GF-D8 (cell line): ENCODE data around the gene BCL2.
A peak's percentile ranks its signal among the peaks of the same experiment; 100 is the strongest.

Experiments used
- DNase-seq: peaks from one replicate; lab custom pipeline; 2025; lab: John Stamatoyannopoulos, UW

Gene BCL2

DNA sequence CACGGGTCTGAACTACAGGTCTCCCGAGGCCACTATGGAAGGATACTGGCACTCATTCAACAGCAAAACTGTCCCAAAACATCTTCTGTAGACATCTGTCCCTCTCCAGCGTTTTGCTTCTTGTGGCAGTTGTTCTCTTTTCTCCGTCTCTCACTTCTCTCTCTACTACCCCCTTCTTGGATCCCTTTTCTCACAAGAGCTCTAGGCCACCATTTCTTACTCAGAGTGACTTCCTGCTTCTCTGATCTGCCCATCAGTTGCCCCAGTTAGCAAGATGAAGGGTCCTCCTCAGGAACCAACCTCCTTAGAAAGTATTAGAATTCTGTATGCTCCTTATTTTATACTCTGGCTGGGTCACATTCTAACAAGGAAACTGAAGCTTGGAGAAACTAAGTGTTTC is 32.6 kb downstream of the BCL2 start:
- no peak for DNase-seq

DNA sequence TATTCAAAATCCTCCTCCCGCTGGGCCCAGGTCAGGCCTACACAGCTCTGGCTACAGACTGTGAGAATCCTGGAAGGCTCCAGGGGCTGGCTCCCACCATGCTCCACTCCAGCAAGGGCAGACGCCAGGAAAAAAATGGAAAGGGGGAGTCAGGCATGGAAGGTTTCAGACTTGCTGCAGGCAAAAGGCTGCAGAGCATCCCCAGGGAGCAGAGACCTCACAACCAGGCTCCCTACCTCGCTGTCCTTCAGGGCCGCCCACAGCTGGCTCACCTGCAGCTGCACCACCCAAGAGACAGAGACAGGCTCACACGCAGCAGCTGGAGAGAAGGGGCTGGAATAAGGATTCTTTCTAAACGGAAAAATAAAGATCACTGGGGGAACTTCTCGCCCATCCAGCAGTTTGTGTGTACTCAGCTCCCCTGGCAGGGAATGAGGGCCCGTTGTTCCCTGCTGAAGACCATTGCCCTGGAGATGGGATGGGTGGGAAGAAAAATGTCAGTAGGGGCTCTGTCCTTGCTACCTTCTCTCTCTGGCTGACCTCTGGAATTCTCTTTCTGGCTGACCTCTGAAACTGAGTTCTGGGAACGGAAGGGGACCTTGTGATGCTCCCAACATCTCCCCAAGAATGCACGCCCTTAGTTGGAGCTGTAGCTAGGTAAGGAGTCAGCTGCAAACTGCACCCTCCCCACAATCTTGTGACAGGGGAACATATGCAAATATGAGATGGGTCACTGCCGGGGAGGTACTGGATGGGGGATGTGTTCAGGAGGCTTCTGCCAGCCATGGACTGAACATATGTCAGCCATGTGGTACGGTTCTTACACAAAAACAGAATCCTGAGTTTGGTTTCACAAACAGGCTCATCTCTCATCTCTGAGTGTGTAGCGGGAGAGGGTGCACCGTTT is 34.5 kb downstream of the BCL2 start:
- no peak for DNase-seq

DNA sequence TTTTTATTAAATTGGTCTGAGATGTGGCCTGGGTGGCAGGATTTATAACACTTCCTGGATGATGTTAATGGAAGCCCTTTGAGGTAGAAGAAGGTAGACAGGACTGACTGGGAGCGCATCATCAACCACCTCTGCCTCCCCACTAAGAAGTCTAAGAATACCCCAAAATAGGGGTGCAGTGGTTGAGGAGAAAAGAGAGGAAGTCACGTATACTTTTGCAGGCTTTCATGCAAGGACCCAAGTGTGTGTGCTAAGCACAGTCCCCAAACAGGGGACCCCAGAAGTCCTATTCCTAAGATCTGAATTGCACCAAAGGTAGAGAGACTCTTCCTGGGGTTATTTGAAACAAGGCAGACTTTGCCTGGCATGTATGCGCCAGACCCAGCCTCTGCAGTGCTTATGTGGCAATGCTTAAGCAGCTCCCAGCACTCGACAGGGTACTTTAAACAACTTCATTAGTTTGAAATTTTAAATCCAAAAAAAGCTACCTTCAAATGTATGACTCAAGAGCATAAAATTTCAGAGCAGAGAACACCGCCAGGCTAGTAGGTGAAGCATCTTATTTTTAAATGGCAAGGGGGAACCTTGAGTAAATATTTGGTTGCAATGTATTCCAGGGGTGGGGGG is 35.3 kb downstream of the BCL2 start:
- no peak for DNase-seq

DNA sequence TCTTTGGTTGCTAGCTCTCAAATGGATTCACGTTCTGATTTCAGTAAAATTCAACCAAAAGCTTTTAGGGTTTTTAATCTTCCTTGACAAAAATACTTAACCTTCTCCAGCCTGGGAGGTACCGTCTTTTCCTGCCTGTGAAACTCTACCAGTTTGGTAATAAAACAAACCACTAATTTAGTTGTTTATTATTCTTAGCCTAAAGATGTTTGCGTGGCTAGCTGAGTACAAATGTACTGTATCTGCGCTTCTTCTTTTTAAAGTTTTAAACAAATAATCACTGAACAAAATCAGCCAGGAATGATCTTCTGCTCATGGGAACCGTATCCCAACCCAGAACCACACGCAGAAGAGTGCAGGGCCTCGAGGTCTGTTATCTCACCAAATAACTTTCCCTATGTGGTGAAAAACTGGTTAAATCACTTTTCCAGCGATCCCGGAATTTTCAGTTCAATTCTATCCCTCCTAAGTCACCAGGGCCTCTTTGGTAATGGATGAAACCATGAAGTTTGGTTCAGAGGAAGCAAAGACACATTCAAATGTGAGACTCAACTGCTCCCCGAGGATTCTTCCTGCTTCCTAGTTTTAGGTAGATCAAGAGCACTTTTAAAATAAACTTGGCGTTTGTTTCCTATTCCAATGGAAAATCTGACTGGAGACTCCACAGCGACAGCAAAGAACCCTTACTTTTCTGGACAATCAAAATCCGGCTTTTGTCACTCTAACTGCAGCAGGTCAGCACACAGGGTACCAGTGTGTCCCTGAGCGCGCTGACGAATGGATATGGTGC is 36.1 kb downstream of the BCL2 start:
- DNase-seq: no peak

DNA sequence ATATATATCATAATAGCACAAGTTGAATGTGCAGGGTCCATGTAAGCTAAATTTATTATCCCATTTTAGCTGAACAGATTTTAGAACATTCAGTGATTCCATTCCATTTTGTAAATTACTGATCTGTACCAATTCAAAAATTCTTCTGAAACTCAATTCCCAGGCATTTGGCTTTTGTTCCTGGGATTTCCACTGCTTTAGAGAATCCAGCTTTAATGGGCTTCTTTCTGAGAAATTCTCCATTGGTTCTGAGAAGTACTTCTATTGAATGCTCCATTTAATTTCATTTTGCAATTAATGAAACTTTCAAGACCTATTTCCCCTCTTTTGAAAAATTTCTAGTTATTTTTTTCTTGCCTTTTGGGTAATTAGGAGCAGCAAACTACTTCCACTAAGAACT is 36.8 kb downstream of the BCL2 start:
- DNase-seq: no peak

DNA sequence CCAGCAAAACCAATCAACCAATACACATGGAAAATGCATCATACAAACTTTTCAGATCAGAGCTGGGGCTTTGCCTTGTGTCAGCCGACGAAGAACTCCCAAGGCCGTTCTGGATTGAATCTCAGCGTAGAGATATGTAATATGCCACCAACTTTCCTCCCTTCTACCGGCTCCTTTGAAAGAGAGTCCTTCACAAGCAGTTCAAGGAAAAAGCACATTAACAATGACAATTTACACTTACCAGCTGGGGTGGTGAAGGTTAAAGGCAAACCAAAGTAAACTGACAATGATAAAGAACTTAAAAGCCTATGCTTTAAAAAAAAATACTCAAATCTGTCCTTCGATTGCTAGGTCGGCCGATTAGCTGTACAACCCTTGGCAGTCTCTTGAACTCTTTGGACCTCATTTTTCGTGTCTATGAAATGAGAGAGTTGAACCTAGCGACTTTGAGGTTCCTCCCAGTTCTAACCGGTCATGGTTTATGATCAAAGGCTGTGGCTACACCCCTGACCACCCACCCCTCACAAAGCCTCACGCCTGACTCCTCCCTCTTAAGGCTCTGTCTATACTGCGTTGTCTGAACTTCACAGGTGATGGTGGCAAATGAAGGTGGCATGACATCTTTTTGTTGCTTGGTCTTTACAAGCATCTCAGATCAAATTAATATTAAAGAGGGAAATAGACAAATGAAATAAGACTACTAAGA is 46.2 kb downstream of the BCL2 start:
- DNase-seq: no peak

DNA sequence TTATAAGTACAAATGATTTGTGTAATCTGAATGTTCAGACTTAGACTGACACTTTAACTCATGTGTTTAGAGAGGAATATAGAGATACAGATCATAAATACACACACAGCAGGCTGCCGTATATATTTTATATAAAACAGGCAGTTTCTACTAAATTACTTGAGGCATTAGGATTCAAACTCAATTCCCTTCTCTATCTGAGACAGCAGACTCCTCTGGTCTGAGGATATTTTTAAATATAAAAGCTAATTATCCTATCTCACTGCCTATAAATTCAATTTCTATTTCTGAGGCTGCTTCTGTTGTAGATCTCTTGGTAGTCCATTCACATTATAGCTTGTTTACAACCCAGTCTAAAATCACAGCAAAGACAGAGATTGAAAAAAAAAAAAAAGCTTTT is 46.9 kb downstream of the BCL2 start:
- DNase-seq: no peak

DNA sequence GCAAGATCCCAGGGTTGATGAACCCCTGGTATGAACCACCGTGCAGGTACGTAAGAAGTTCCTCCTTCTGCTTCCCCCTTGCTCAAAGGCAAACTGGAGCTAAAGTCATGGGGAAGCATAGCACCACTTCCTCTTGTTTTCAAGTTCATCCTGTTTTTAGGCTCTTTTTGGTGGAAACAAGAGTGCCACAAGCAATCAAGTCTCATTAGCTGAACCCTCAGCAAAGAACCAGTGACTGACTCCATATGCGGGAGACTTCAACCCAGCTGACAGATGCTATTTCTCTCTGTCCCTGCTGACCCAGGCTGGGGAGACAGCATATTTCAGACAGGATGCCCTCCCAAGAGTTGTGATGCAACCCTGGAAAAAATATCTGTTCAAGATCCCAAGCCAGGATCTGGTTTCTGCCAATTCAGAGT is 47.7 kb downstream of the BCL2 start:
- DNase-seq: peak; percentile 67

DNA sequence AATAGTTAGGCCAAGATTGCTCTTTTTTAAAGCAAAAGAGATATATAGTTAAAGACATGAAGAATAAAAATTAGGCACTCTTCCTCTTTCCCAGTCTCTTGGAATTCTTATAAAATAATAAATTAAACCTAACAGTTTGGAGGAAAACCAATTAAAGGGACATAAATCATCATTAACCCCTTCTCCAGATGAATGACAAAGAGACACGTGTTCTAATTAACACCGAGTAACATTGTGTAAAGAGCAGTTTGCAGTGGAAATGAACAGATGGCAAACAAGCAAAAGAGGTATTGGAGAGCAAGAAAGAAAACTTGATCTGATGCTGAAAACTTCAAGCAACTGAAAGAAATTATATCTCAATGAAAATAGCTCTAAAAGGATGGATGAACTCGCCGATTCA is 48.4 kb downstream of the BCL2 start:
- DNase-seq: no peak

DNA sequence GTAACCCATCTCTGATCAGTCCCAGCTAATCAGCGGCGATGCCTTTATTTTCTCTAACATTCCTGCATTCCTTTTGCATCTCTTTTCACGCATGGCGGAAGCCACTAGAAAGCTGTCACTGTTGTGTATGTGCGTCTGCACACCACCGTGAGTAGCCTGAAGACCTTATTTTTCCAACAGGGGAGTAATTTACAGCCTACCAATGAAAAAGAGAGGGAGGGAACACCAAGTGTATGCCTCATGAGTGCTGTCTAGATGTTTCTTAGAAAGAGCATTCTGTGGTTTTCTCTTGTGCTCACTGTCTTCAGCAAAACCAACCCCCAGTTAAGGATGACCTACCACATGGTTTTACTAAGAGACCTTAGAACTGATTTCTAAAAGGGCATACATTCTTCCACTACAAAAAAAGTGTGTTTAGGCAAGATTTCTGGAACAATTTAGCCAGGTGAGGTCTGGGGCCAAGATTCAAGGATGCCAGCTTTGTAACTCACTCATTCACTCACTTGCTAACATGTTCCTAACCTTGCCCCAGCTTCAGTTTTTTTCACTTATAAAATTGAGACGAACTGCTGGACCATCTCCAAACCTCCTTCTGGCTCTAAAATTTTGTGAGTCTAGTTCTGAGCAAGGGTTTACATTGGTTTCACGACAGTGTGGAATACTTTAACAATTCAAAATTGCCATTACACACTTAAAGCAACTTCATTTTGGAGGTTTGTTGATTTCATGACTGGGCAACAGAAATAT is 51.4 kb downstream of the BCL2 start:
- no peak for DNase-seq

DNA sequence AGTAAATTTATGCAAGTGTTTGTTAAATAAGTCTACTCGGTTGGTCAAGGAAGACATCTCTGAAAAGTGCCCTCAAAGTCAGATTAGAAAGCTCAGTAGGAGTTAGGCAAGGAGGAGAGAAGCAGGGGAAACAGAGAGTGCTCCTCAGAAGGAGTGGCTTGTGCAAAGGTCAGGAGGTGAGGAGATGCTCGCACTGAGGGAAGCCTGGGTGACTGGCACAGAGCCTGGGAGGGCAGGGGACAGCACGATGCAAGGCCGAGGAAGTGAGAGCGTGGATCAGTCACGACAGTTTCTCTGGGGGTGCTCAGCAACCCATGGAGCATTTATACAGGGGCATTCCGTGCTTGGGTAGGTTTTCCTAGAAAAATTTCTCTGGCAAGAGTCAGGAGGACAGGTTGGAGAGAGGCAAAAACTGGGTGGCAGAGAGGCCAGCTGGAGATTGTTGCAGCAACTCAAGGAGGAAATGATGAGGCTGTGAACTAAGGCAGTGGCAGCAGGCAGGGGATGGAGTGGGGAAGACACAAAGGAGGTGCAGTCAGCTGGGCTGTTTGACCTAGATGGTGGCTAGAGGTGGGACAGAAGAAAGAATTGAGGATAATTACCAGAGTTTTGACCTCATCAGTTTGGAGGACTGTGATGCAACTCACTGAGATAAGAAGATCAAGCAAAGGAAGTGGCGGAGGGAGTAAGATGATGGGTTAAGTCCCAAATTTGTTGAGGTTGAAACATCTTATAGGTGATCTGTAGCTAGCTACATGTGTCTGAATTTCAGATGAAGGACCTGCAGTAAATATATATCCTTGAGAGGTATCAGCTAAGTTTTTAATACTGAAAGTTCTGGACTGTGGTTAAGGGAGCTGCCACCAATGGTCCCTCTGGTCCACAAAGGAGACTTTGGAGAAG is 52.4 kb downstream of the BCL2 start:
- no peak for DNase-seq

DNA sequence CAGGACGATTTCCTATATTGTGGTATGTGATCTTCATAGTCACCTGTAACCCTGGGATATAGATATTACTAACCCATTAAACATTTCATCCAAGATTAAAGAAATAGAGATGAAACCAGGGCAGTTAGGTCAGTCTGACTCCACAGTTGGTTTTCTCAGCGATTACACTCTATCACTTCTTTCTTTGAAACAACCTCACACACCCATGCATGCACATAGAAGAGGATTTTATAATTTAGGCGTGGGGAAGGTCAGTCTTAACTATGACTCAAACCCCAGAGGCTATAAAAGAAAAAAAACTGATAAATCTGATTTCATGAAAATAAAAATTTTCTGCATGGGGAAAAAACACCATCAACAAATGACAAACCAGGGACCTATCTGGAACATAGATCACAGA is 54.2 kb downstream of the BCL2 start:
- no peak for DNase-seq

DNA sequence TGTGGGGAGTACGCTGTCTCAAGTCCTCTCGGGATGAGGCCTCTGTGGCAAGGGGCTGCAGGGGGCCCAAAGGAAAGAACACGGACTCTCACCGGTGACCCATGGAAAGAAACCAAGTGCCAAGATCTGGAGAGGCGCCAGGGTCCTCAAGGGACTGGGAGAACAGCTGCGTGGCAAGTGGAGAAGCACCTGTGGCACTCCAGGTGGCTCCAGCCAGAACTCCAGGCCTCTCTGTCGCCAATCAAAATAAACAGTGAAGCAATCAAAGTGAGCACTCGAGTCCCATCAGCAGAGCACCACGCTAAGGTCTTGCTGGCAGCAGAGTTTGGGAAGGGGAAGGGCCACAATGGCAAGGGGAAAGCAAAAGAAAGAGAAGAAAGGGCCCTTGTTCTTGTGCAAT is 54.7 kb downstream of the BCL2 start:
- no peak for DNase-seq

DNA sequence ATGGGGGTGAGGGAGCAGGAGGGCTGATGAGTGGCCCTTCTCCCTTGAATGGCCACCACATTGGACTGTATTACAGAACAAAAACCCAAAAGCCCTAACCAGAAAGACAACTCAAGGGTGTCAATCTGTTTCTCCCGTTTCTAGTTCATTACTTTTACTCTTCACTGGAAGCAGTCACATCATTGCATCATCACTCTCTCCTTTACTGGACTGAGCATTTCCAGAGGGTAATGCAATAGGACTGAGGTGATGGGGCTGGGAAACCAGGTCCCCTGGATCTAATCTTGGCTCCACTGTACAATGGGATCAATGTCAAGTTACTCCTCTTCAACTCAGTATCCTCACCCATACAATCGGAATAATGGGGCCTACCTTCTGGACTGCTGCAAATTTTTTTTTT is 56.1 kb downstream of the BCL2 start:
- DNase-seq: no peak

DNA sequence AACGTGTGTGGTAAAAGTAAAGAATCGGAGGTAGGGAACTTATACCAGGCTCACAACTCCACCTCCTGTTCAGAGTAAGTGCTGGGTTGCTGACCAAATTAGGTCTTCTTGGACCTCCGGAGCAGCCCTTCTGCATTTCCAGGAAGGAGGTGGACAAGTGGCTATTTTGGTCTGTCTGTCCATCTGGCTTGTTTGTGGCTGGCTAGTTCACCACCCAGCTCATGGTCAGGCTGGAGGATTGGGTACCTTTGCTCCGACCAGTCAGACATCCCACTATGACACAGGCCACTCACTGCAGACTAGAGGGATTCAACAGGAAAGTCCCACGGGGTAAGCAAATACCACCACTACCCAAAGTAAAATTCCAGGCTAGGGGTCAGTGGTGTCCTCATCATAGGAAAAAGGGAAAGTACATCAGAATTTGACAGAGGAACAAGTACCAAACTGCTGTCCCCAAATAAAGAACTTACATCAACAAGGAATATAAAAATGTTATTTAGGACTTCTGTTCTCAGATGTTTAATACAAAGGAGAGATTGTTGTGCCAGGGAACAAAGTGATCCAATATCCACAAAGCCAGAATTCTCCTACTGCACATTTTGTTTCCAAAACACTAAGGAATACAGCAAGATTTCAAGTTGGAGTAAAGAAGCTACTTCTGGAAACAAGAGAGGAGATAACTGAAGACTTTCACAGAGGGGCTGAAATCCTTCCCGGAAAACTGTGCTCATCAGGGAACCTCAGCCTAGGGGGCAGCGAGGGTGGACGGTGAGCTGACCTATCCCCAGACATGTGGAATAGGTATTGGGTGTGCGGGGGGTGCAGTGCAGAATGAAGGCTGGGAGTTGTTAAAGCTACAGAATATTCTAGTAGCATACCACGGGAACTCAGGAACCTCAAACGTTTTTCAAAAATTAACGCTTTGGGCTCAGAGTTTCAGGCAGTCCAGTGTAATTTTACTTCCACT is 56.9 kb downstream of the BCL2 start:
- no peak for DNase-seq

DNA sequence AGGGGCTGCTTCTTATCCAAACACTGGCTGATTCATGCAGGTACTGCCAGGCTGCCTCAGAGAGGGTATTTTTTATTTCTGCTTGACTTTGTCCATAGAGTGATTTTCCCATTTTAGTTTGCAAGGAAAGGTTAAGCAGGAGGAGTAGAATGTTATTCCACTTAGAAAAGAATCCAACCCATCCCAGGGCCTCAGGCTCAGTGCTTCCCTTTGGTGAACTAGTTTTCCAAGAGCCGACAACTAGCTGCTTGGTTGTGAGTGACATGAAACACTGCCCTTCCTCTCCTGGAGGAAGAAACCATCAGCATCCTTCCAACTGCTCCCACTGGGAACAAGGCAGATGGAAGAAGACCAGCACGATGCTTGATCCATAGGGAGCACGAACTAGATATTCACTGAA is 58.5 kb downstream of the BCL2 start:
- DNase-seq: no peak

DNA sequence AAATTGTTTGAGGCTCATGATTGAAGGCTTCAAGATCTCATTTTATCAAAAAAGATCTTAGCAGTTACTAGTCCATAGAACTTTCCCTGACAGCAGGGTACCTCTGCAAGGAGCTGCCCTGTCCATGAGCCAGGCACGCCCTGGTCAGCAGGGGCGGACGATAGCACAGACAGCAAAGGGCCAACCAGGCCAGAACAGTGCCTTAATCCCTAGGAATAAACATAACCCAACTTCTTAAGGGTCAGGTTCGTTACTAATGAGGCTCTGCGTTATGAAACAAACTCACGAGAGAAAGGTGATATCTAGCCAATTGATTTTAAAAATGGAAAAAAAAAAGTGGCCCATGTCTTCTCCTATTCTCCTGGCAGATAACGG is 59.2 kb downstream of the BCL2 start:
- DNase-seq: no peak

DNA sequence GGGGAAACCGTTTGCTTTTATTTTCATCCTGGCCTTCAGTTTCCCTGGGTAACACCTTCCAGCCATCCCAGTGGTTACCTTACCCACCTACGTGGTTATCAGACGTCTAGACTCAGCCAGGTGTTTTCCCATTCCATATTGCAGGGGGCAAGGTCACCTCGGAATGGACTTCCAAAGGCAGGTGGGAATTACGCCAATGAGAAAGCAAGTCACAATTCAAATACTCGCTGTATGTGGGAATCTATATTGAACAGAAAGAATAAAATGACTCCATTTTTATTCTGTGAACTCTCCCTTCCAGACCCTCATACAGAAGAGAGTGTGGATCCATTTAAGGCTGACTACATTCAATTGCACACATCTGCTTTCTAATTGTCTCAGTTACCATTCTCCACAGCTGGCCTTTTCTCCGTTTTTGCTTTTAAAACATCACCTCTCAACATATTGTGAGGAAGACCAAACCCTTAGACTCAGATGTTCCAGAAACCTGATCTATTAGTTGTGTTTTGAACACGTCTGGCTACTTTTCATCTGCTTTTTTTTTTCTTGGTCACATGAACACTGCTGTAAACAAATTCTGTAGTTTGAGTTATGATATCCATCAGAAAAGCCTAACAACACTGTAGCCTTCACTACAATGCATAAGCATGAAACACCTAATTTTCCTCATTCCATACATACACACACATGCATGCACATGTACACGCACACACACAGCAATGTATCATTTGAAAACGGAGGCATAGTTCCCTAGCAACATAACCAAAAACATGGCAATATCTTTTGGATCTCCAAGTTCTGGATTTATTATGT is 59.8 kb downstream of the BCL2 start:
- no peak for DNase-seq
